ENCODE data around the gene ACSM5. TPM values are rescaled to one million over a fixed set of nuclear protein-coding genes. Genes with fewer than 3 reads are reported as not detected.
"Not testable (repeated sequence)": the region's sequence is repeated elsewhere in the genome, so short reads cannot be mapped to it uniquely, and the experiment has no call there.

ACSM5 gene
- polyA plus RNA-seq, 4 donors, result 0.42 to 9.2 (median 4.8) TPM

GRCh38 chr16:20397468-20398074 is 11.8 kb upstream of the ACSM5 start:
- DNase-seq (ENCODE audit: low read depth in 4 of 4, low spot score in 3 of 4), result no peak

DNA sequence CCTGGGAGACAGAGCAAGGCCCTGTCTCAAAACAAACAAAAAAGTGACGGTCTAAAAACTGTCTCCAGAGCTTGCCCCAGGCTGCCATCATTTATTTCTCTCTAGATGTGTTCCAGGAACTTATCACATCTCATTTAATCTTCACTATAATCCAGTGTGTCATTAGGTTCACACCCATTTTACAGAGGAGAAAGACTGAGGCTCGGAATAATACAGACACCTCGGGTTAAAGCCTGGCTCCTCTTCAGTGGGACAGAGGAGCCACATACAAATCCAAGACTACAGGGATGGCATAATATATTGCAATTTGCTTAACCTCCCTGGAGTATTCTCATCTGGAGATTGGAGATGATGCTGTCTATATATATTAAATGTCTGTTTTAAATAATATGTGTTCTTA is 10.7 kb upstream of the ACSM5 start:
- no peak for DNase-seq (ENCODE audit: low read depth in 4 of 4, low spot score in 3 of 4)

DNA sequence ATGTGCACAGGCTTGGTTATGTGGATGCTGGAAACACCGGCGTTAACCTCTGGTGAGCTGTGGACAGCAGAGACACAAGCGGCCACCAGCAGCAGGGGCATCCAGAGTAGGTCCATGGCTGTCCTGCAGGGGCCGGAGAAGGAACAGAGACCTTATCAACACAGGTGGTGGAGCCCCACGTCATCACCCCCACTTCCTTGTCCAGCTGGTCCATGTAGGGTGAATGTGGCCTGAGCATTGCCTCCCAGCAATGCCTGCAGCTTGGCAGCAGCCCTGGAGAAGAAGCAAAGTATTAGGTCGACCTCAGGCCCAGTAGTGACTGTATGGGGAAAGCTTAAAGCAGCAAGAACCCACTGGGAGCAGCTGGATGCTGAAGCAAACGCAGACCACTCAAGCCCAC is 10.1 kb upstream of the ACSM5 start:
- no peak for DNase-seq (ENCODE audit: low read depth in 4 of 4, low spot score in 3 of 4)

DNA sequence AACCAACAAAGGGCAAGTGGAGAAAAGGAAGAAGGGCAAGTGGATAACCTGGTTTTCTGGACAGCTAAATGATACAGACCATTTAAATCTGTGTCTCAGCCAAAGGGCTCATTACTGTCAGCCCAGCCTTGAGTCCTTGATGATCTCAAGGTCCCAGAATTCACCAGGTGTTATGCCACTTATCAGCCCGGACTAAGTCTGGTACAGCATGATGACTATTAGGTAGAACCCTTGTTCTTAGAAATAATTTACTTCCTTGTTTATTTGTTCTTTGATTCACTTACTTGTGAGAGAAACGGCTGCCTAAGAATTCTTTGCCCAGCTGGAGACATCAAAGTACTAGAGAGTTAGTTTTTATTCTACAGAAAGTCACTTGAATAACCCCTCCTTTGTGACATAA is 8.3 kb upstream of the ACSM5 start:
- no peak for DNase-seq (ENCODE audit: low read depth in 4 of 4, low spot score in 3 of 4)

GRCh38 chr16:20401475-20402016 is 7.8 kb upstream of the ACSM5 start:
- no peak for DNase-seq (ENCODE audit: low read depth in 4 of 4, low spot score in 3 of 4)

DNA sequence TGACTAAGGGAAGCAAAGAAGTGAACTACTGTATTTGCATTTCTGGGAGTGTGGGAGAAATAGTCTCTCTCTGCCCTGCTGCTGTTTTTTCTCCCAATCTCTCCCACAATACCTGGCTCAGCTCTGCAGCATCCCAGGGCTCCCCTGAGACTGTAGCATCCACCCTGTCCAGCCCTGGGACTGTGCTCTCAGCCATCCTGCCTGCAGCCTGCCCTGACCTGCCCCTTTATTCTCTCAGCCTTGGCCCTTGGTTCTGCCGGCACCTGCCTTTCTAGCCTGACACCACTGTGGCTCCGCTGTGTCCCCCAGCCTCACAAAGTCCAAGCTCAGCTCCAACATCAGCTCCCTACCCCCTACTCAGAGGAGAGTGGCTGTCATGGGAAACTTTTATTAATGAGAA is 6.7 kb upstream of the ACSM5 start:
- DNase-seq (ENCODE audit: low read depth in 4 of 4, low spot score in 3 of 4), result no peak

DNA sequence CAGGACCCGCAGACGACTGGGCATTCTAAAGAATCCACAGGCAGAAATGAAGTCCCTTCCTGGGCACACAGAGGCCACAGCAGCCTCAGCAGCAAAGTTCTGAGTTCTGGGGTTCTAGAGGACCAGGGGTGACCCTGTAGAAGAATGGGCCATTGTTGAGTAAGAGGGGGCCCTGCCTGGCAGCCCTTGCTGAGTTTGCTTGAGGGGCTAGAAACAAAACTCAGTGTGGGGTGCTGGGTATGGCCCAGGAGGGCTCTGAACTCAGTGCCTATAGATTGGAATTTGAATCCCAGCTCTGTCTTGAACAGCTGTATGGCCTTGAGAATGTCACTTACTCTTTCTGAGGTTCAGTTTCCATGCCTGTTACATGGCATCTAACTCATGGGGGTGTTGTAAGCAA is 4.7 kb upstream of the ACSM5 start, which contains the start of gene PDILT:
TSS of gene PDILT (minus strand) at position 101 of the 400 bp plus-strand sequence. CDS start 5,437 bp downstream, outside the sequence.
- DNase-seq (ENCODE audit: low read depth in 4 of 4, low spot score in 3 of 4), result no peak

DNA sequence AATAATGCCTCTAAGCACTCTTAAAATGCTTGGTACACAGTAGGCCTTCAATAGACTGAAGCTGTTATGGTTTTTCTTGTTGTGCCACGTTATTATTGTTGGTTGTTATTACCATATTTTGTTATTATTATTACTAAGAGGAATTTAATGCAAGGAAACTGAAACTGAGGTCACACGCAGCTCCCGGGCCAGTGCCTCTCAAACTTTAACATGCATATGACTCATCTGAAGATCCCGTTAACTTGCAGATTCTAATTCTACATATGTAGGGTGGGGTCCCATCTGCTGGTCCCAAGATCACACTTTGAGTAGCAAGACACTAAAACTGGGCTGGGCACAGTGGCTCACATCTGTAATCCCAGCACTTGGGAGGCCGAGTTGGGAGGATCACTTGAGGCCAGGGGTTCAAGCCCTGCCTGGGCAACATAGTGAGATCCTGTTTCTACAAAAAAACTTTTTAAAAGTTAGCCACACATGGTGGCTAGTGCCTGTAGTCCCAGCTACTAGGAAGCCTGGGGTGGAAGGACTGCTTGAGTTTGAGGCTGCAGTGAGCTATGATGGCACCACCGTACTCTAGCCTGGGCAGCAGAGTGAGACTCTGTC is 888 bp downstream of the ACSM5 start:
- no peak for DNase-seq (ENCODE audit: low read depth in 4 of 4, low spot score in 3 of 4)

GRCh38 chr16:20411055-20411454 is 1.7 kb downstream of the ACSM5 start:
- no peak for DNase-seq (ENCODE audit: low read depth in 4 of 4, low spot score in 3 of 4)

DNA sequence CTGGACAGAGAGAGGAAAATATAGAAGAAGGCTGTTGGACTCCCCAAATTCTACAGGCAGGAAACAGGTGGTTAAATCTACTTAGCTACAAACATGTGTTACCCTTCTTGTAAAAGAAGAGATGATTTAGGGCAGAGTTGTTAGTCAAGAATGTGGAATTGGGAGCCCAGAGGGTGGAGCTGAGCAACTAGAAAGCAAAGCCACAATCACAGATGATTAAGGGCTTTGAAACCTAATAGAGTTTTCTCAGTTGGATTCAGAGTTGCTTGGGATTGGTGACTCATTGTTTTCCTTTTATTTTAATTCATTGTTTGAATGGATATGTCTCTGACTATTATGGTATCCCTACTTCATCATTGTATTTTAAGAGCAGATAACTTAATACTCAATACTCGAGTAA is 6.2 kb downstream of the ACSM5 start:
- no peak for DNase-seq (ENCODE audit: low read depth in 4 of 4, low spot score in 3 of 4)

- not testable (repeated sequence) for DNase-seq (ENCODE audit: low read depth in 4 of 4, low spot score in 3 of 4)
Measured at GRCh38 chr16:20419093-20419492, 9.8 kb downstream of the ACSM5 start.

DNA sequence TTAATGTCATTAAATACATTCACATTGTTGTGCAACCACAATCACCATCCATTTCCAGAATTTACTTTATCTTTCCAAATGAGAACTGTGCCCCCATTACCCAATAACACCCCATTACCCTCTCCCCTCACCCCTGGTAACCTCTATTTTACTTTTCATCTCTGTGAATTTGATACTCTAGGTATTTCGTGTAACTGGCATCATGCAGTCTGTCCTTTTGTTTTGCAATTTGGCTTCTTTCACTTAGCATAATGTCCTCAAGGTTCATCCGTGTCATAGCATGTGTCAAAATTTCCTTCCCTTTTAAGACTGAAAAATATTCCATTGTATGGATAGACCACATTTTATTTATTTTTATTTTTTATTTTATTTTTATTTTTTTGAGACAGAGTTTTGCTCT is 12.4 kb downstream of the ACSM5 start:
- DNase-seq (ENCODE audit: low read depth in 4 of 4, low spot score in 3 of 4), result not testable (repeated sequence)

DNA sequence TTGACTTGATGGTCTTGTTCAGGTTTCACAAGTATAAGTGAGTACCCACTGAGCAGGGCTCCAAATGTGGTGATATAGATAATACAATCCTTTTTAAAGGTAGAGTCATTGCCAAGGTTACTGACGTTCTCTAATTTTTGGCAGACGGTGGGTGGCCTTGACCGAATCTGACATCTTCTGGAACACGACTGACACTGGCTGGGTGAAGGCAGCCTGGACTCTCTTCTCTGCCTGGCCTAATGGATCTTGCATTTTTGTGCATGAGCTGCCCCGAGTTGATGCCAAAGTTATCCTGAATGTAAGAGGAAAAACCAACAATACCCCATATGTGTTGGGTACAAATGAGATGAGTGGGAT is 14.4 kb downstream of the ACSM5 start:
- DNase-seq (ENCODE audit: low read depth in 4 of 4, low spot score in 3 of 4), result not testable (repeated sequence)

GRCh38 chr16:20424129-20424866 is 15.0 kb downstream of the ACSM5 start:
- no peak for DNase-seq (ENCODE audit: low read depth in 4 of 4, low spot score in 3 of 4)

GRCh38 chr16:20427401-20427797 is 18.1 kb downstream of the ACSM5 start:
- DNase-seq (ENCODE audit: low read depth in 4 of 4, low spot score in 3 of 4), result not testable (repeated sequence)

DNA sequence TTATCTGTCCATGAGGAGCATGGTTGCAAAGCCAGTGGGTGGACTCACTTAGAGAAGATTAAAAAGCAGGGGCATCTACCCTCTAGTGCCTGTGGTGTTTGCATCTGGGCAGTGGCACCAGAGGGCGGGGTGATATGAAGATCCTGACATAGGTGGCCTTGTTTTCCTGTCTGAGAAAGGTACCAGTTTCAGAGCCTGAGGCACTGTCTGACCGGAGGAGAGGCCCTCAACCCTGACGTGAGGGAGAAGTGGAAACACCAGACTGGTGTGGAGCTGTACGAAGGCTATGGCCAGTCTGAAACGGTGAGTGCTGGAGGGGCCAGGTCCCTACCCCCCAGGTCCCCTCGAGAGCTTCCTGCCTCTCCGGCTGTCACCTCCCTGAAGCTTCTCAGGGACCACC is 20.2 kb downstream of the ACSM5 start:
- not testable (repeated sequence) for DNase-seq (ENCODE audit: low read depth in 4 of 4, low spot score in 3 of 4)

- not testable (repeated sequence) for DNase-seq (ENCODE audit: low read depth in 4 of 4, low spot score in 3 of 4)
Measured at GRCh38 chr16:20430480-20430879, 21.1 kb downstream of the ACSM5 start.

- no peak for DNase-seq (ENCODE audit: low read depth in 4 of 4, low spot score in 3 of 4)
Measured at GRCh38 chr16:20430948-20431347, 21.6 kb downstream of the ACSM5 start.

- DNase-seq (ENCODE audit: low read depth in 4 of 4, low spot score in 3 of 4), result not testable (repeated sequence)
Measured at GRCh38 chr16:20438950-20439349, 29.6 kb downstream of the ACSM5 start.

- DNase-seq (ENCODE audit: low read depth in 4 of 4, low spot score in 3 of 4), result not testable (repeated sequence)
Measured at GRCh38 chr16:20439820-20440231, 30.5 kb downstream of the ACSM5 start.

DNA sequence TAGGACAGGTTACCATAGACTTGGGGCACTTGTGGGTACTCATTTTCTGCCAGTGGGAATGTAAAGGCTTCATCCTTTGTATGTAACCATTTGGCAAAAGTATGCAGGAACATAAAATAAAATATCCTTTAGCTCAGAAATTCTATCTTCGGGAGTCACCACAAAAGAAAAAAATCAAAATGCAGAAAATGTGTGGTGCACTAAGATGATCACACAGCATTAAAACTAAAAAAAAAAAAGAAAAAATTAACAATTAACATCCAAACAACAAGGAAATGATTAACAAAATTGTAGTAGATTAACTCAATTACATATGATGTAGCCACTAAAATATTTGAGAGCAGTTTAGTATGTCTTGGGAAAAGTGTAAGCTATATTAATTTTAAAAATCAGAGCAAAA is 31.4 kb downstream of the ACSM5 start:
- DNase-seq (ENCODE audit: low read depth in 4 of 4, low spot score in 3 of 4), result not testable (repeated sequence)

GRCh38 chr16:20441191-20441590 is 31.9 kb downstream of the ACSM5 start:
- no peak for DNase-seq (ENCODE audit: low read depth in 4 of 4, low spot score in 3 of 4)

Measured in left renal pelvis (tissue), 4 donors.